GM19438 (cell line): ENCODE measurements around the gene BANK1.
"Not testable (repeated sequence)": the region's sequence is repeated elsewhere in the genome, so short reads cannot be mapped to it uniquely, and the experiment has no call there.

ENCODE experiments used
- ATAC-seq: cut with Tn5 transposase; IDR thresholded peaks from one replicate; pipeline ENCODE4 v1.9.1; 2021; ENCODE audit warnings: low read depth; ENCODE audit not compliant: unreplicated experiment

BANK1 gene

GRCh38 chr4:101871962-101872676 lies 81.6 kb downstream of the BANK1 start:
- ATAC-seq = no peak

- ATAC-seq = no peak
These were observed 95.0 kb downstream of the BANK1 start for GRCh38 chr4:101885574-101885973.

GRCh38 chr4:101886826-101887225 lies 96.3 kb downstream of the BANK1 start:
- no peak for ATAC-seq

DNA sequence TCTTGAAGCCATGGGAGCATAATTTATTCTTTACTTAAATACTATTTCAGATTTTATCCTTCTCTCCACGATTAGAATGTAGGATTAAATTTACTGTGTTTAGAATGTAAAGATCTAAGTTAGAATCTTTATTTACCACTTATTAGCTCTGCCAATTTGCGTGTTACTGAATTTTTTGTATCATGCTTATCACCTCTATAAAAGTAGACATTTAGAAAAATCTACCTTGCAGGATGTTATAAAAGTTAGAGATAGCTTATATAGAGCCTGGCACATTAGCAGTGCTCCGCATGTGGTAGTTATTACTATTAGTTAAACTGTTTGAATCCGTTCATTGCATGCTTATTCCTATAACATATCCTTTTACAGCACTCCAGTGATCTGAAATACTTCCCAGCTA lies 97.9 kb downstream of the BANK1 start:
- no peak for ATAC-seq

DNA sequence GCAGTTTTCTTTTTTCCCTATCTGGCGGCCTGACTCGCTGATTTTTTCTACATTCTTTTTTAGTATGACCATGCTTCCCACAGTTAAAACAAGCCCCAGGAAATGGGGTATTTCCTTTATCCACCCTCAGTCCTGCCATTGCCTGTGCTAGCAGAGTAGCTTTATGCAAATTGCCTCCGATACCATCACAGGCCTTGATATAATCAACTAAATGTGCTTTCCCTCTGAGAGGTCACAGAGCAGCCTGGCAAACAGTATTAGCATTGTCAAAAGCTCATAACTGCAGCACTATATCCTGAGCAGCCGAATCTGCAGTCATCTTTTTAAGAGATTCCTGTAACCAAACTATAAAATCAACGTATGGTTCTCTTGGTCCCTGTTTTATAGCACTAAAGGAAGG lies 115.0 kb downstream of the BANK1 start:
- not testable (repeated sequence) for ATAC-seq

- no peak for ATAC-seq
These were observed 120.3 kb downstream of the BANK1 start for GRCh38 chr4:101910786-101911373.

DNA sequence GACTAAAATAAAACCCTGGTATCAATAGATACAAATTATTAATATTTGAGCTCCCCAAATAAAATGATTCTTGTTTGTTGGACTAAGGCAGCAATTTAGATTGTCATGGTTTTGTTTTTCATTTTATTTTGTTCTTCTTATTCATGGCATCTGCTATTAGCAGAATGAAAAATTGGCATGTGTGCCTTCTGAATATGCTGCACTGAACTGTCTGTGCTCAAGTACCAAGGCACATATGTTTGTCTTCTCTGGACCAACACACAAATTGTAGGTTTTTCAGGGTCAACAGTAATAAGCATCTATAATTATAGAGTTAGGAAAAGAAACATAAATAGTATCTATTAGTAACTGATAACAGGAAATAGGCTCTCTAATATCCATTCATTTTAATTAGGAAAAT lies 121.1 kb downstream of the BANK1 start:
- ATAC-seq = no peak

GRCh38 chr4:101914761-101915160 lies 124.2 kb downstream of the BANK1 start:
- no peak for ATAC-seq

- no peak for ATAC-seq
These were observed 128.9 kb downstream of the BANK1 start for GRCh38 chr4:101919373-101919977.

- ATAC-seq = no peak
These were observed 130.8 kb downstream of the BANK1 start for GRCh38 chr4:101921370-101921769.

DNA sequence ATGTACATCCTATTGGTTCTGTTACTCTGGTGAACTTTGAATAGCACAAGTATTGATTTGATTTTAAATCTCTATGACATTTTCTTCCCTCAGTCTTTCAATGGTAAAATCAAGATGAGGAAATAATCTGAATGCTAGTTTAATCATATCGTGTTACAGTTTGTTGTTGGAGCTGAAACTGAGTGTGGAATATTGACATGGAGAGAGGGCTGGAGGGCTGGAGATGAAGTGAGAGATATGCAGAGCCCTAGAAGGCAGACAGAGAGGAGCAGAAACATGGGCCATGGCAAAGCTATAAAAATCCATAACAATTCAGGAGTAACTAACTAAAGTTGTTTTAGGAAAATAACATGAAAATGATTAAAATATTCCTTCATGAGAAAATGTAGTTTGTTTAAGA lies 141.1 kb downstream of the BANK1 start:
- ATAC-seq = no peak

GRCh38 chr4:101933855-101934254 lies 143.3 kb downstream of the BANK1 start:
- ATAC-seq = no peak

DNA sequence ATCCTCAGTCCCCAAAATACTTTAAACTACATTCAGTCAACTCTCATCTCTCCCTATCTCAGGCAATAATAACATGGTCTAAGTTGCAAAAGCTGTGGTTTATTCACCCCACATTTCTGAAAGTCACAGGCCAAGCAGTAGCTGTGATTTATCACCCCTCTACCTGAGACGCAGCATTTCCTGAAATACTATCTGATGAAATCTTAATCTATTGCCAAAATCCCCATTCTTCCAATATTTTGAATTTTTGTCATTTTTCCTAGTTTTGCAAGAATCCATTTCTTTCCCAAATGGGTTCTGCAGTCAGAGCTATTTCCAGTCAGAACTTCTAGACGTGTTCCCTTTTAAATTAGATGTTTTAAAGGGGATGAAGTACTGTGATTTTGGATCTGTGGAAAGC lies 148.3 kb downstream of the BANK1 start:
- ATAC-seq = no peak

DNA sequence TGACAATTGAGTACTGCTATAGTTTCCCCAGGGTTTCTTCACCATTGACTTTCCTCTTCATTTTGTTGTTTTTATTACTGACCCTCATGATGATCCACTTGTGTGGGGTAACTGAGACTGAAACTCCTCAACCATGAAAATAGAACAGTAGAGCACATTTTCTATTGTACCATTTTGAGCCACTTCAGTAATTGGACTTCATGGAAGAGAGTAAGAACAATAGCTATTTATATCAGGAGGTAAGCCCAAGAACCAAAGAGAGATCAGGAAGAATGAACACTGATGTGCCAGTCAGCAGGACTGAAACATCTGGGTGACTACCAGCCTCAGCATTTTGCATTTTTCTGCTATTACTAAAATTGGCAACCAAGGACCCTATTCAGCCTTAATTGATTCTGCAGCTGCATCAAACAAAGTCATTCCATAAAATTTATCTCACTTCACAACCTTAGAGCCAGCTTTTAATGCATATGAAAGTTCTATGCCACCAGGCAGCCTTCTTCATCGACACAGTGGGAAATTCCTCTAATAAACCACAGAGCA lies 151.4 kb downstream of the BANK1 start:
- no peak for ATAC-seq

- no peak for ATAC-seq
These were observed 152.4 kb downstream of the BANK1 start for GRCh38 chr4:101942891-101943290.

DNA sequence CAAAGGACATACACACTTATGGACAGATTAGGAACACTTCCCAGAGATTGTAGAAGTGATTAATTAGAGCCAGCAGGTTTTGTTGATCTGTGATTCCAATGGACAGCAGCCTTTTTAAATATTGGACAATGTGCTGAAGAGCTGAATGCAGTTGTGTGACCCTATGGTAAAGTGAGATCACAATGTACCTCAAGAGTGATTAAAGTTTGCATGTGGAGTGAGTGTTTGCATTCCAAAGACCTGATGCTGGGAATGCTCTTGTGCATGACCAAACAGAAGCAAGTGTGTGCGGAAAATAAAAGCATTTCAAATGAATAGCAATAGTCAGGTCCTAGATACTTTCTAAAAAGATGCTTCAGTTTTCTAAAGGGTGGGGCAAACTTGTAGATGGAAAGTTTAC lies 154.1 kb downstream of the BANK1 start:
- ATAC-seq = no peak

- no peak for ATAC-seq
These were observed 157.5 kb downstream of the BANK1 start for GRCh38 chr4:101948055-101948454.

- no peak for ATAC-seq
These were observed 158.4 kb downstream of the BANK1 start for GRCh38 chr4:101948951-101949350.

DNA sequence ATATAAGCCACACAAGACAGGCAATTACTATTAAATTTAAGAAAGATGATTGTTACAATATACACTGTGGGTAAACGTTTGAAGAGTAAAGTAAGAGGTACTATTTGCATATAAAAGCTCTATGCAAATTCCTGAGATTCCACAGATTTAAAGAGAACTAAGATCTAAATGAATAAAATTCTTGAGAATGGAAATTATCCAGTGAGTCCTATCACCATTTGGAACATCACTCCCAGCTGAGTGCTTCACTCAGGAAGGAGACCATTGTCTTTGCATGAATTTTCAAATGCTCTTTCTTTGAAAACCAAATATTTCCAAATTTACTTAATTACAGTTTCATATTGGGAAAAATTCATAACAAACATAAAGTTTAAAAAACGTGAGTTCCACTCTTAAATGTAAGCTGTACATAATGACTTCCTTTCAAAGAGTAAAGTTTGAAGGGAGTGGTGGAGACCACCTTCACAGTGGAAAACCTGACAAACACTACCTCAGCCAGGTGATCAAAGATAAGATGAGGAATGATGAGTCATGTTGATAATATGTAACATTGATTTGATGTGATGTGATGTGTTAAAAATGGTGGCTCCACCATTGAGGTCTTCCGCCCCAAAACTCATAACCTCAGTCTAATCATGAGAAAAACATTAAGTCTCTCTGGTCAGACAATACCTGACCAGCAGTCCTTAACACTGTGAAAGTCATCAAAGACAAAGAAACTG lies 159.9 kb downstream of the BANK1 start:
- no peak for ATAC-seq

DNA sequence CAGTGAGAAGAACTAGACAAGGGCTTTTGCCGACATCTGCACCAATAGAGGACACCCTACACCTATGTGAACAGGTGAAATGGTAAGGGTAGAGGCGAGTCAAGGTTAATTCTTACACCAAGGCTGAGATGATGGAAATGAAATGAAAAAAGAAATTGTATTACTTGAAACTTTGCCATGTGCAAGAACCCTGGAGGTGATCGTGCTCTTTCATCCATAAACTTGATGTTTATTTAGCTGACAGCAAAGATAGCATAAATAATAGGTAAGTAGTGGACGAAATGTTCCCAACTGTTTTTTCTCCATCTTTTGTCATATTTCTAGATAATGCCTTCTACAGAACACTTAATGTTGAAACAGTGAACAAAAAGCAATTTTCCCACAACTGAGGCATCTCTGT lies 162.5 kb downstream of the BANK1 start:
- ATAC-seq = no peak

DNA sequence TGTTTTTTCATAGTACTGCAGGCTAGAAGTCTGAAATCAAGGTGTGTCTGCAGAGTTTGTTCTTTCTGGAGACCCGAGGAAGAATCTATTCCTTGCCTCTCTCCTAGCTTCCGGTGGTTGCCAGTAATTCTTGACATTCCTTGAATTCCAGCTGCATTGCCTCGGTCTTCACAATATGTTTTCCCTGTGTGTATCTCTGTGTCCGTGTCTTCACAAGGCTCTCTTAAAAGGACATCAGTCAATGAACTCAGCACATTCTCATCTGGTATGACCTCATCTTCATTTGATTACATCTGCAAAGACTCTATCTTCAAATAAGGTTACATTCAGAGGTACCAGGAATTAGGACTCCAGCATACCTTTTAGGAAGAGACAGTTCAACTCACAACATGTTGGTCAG lies 163.4 kb downstream of the BANK1 start:
- ATAC-seq = no peak
